Endodermal cell (in vitro differentiated cells): ENCODE results near the gene TMEM143. TPM values are rescaled to one million over a fixed set of nuclear protein-coding genes. Genes with fewer than 3 reads are reported as not detected.

Experiments
- DNase-seq: peaks from one replicate; pipeline ENCODE4 v3.0.0-alpha.2; 2017
- H3K27ac ChIP-seq: 2 replicates; pipeline ENCODE4 v1.5.1; 2013; ENCODE audit warnings: mild to moderate bottlenecking, low read depth, low read length, moderate library complexity
- H3K27me3 ChIP-seq: 2 replicates; pipeline ENCODE4 v1.6.1; 2013; ENCODE audit warnings: mild to moderate bottlenecking, low read length, moderate library complexity; ENCODE audit not compliant: insufficient read depth, control insufficient read depth, poor library complexity, severe bottlenecking
- H3K36me3 ChIP-seq: 2 replicates; pipeline ENCODE4 v1.7.0; 2013; ENCODE audit warnings: mild to moderate bottlenecking, low read length, moderate library complexity; ENCODE audit not compliant: control insufficient read depth, insufficient read depth
- H3K4me1 ChIP-seq: one replicate; pipeline ENCODE4 v1.7.0; 2013; ENCODE audit warnings: low read length; ENCODE audit not compliant: control insufficient read depth, insufficient read depth
- H3K4me3 ChIP-seq: 2 replicates; pipeline ENCODE4 v1.5.1; 2013; ENCODE audit warnings: mild to moderate bottlenecking, low read length, moderate library complexity
- H3K9ac ChIP-seq: 2 replicates; pipeline ENCODE4 v1.6.1; 2013; ENCODE audit warnings: mild to moderate bottlenecking, low read length, moderate library complexity; ENCODE audit not compliant: poor library complexity, severe bottlenecking; ENCODE audit errors: extremely low read depth
- H3K9me3 ChIP-seq: 2 replicates; pipeline ENCODE4 v1.6.1; 2013; ENCODE audit warnings: mild to moderate bottlenecking, low read length, moderate library complexity; ENCODE audit not compliant: control insufficient read depth
- H3K27ac Mint-ChIP-seq: 2 replicates; pipeline ENCODE4 v1.8.0; 2020; ENCODE audit warnings: mixed read lengths
- H3K27me3 Mint-ChIP-seq: 2 replicates; pipeline ENCODE4 v1.8.0; 2021; ENCODE audit warnings: mild to moderate bottlenecking, mixed read lengths; ENCODE audit not compliant: insufficient read depth
- H3K36me3 Mint-ChIP-seq: 2 replicates; pipeline ENCODE4 v1.8.0; 2020; ENCODE audit warnings: low read depth, mixed read lengths
- H3K4me1 Mint-ChIP-seq: 2 replicates; pipeline ENCODE4 v1.8.0; 2020; ENCODE audit warnings: mixed read lengths
- H3K4me3 Mint-ChIP-seq: 2 replicates; pipeline ENCODE4 v1.8.0; 2020; ENCODE audit warnings: mild to moderate bottlenecking, moderate library complexity, mixed read lengths
- H3K9me3 Mint-ChIP-seq: 2 replicates; pipeline ENCODE4 v1.8.0; 2020; ENCODE audit warnings: mild to moderate bottlenecking, mixed read lengths
- WGBS, 2 experiments: methylation state at CpG; one replicate each; pipeline versions ENCODE4 v1.1.5 to v1.1.7; 2013; ENCODE audit warnings: missing lambda C conversion rate in 2 of 2, mixed read lengths in 1 of 2; ENCODE audit not compliant: insufficient coverage in 1 of 2, insufficient read length in 1 of 2; 5-methylcytosine and 5-hydroxymethylcytosine counted together
- total RNA-seq, 2 donors: library from RNA; stranded (reverse); fragmentation: NEBNext Ultra II Directional in 1 of 2; extraction: Animal tissue kit (Norgen Biotek cat#: 25700) in 1 of 2; gene quantifications; 2 replicates in 1 of 2; 3 replicates in 1 of 2; pipeline ENCODE4 v1.2.1, GENCODE V29; 2021
- TF ChIP-seq, protein P1 (sequence below): fragments of 200-600 bp; sonication (generic); conservative IDR thresholded peaks from 2 replicates; pipeline ENCODE4 v1.5.0; 2021; ENCODE audit warnings: antibody characterized with exemption, mild to moderate bottlenecking

The TMEM143 gene
- total RNA-seq, 2 donors from 2014 or later, result 13.9 to 19.1 TPM

DNA sequence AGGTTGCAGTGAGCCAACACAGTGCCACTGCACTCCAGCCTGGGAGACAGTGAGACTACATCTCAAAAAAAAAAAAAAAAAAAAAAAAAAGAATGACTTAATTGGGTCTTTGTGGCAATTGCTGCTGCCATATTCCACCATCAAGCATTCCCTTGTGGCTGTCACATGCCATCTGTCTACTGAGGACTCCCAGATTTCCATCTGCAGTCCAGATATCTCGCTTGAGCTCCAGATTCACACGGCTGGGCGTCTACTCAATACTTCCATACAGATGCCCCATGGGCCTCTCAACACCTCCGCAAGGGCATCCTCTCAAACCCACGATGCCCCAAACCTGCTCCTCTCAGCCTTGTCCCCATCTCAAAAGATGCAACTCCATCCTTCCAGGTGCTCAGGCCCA is 12.9 kb downstream of the TMEM143 start:
- DNase-seq, result no peak
- 93 to 94% methylated on average over 3 to 5 of the region's 5 CpGs for WGBS, 2 experiments
- no peak overlapping the region for H3K27ac Mint-ChIP-seq

DNA sequence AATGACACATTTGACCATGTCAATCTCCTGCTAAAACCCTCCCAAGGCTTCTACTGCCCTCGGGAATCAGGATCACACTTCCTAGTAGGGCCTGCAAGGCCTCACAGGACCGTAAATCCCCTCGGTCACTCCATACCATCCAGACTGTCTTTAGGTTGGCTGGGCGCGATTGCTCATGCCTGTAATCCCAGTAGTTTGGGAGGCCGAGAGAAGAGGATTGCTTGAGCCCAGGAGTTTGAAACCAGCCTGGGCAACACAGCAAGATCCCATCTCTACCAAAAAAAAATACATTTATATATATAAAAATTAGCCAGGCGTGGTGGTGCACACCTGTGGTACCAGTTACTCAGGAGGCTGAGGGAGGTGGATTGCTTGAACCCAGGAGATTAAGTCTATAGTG is 15.0 kb downstream of the TMEM143 start:
- TF ChIP-seq, protein P1, sequence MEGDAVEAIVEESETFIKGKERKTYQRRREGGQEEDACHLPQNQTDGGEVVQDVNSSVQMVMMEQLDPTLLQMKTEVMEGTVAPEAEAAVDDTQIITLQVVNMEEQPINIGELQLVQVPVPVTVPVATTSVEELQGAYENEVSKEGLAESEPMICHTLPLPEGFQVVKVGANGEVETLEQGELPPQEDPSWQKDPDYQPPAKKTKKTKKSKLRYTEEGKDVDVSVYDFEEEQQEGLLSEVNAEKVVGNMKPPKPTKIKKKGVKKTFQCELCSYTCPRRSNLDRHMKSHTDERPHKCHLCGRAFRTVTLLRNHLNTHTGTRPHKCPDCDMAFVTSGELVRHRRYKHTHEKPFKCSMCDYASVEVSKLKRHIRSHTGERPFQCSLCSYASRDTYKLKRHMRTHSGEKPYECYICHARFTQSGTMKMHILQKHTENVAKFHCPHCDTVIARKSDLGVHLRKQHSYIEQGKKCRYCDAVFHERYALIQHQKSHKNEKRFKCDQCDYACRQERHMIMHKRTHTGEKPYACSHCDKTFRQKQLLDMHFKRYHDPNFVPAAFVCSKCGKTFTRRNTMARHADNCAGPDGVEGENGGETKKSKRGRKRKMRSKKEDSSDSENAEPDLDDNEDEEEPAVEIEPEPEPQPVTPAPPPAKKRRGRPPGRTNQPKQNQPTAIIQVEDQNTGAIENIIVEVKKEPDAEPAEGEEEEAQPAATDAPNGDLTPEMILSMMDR, result no peak
- H3K36me3 ChIP-seq, result no peaks in the 10 kb centered on the region
- H3K27ac Mint-ChIP-seq, result no peak overlapping the region
- no peaks in the 10 kb centered on the region for H3K27me3 Mint-ChIP-seq
- H3K27ac ChIP-seq, result no peak overlapping the region
- no peak for DNase-seq
- no peaks in the 10 kb centered on the region for H3K27me3 ChIP-seq
- H3K9ac ChIP-seq, result no peak overlapping the region
- no peaks in the 10 kb centered on the region for H3K4me1 Mint-ChIP-seq
- no peaks in the 10 kb centered on the region for H3K9me3 Mint-ChIP-seq
- H3K4me1 ChIP-seq, result no peaks in the 10 kb centered on the region
- no peak overlapping the region for H3K4me3 Mint-ChIP-seq
- 86 to 98% methylated on average over 5 to 7 of the region's 7 CpGs for WGBS, 2 experiments
- no peaks in the 10 kb centered on the region for H3K9me3 ChIP-seq
- H3K4me3 ChIP-seq, result no peak overlapping the region
- H3K36me3 Mint-ChIP-seq, result no peaks in the 10 kb centered on the region

More for the DNA sequence above, 12.9 kb downstream of the TMEM143 start:
- Histone ChIP-seq H3K4me1 (no peaks in the 10 kb centered on the region), H3K27ac (no peak overlapping the region), H3K9me3 (no peaks in the 10 kb centered on the region), H3K36me3 (no peaks in the 10 kb centered on the region), H3K27me3 (no peaks in the 10 kb centered on the region), H3K9ac (no peak overlapping the region), H3K4me3 (no peak overlapping the region)
- H3K4me1 Mint-ChIP-seq, result peaks cover 5% of the 10 kb centered on the region
- no peaks in the 10 kb centered on the region for H3K27me3 Mint-ChIP-seq
- H3K36me3 Mint-ChIP-seq, result no peaks in the 10 kb centered on the region
- H3K9me3 Mint-ChIP-seq, result no peaks in the 10 kb centered on the region
- TF ChIP-seq, protein P1, result no peak
- no peak overlapping the region for H3K4me3 Mint-ChIP-seq

DNA sequence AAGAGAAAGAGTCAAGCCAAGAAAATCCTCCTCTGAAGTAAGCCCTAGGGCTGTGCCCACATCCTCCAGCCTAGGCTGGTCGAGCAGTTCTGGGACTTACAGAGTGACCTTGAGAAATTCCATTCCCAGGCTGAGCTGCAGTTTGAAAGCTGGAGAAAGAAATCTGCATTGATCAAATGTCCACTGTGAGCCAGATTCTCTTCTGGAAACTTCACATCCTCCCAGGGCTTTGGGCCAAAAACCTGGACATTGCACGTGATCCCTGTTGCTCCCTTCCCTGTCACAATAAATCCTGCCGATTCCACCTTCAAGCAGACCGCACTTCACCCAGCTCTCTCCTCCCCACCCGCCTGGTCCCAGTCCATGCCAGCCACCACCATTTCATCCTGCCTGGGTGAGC is 15.7 kb downstream of the TMEM143 start:
- DNase-seq, result no peak
- Histone ChIP-seq H3K4me3 (no peak overlapping the region), H3K9me3 (no peaks in the 10 kb centered on the region), H3K27ac (no peak overlapping the region), H3K4me1 (no peaks in the 10 kb centered on the region), H3K9ac (no peak overlapping the region), H3K27me3 (no peaks in the 10 kb centered on the region), H3K36me3 (no peaks in the 10 kb centered on the region)
- H3K27ac Mint-ChIP-seq, result peak overlapping the region; percentile 1
- H3K4me1 Mint-ChIP-seq, result no peaks in the 10 kb centered on the region
- H3K36me3 Mint-ChIP-seq, result no peaks in the 10 kb centered on the region
- no peaks in the 10 kb centered on the region for H3K9me3 Mint-ChIP-seq
- TF ChIP-seq, protein P1, result no peak
- H3K27me3 Mint-ChIP-seq, result no peaks in the 10 kb centered on the region
- H3K4me3 Mint-ChIP-seq, result no peak overlapping the region
- 88 to 92% methylated on average over 5 of the region's 5 CpGs for WGBS, 2 experiments
